Astrocyte (in vitro differentiated cells and primary cell): ENCODE measurements around the gene MAG.

ENCODE experiments used
- EZH2 ChIP-seq: IDR thresholded peaks from 2 replicates; pipeline ENCODE4 v1.6.1; 2012; ENCODE audit warnings: mild to moderate bottlenecking, low read length, inconsistent platforms; ENCODE audit not compliant: insufficient read depth
- TF ChIP-seq, protein P1 (sequence below): IDR thresholded peaks from 2 replicates; pipeline ENCODE4 v1.5.1; 2011; ENCODE audit warnings: low read depth, mild to moderate bottlenecking, inconsistent platforms, low read length, moderate library complexity; ENCODE audit not compliant: insufficient read depth

DNA sequence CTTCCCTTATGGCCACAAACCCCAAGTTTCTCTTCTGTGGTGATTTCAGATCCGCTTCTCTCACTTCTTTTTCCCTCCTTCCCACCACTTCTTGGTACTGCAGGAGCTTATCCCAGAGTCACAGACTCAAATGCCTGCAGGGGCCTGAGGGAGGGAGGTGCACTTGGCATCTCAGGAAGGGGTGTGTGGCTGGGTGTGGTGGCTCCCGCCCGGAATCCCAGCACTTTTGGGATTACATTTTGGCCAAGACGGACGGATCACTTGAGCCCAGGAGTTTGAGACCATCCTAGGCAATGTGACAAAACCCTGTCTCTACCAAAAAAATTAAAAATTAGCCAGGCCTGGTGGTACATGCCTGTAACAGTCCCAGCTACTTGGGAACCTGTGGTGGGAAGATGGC is 17.6 kb upstream of the MAG start:
- TF ChIP-seq EZH2, result no peak
- TF ChIP-seq, protein P1, sequence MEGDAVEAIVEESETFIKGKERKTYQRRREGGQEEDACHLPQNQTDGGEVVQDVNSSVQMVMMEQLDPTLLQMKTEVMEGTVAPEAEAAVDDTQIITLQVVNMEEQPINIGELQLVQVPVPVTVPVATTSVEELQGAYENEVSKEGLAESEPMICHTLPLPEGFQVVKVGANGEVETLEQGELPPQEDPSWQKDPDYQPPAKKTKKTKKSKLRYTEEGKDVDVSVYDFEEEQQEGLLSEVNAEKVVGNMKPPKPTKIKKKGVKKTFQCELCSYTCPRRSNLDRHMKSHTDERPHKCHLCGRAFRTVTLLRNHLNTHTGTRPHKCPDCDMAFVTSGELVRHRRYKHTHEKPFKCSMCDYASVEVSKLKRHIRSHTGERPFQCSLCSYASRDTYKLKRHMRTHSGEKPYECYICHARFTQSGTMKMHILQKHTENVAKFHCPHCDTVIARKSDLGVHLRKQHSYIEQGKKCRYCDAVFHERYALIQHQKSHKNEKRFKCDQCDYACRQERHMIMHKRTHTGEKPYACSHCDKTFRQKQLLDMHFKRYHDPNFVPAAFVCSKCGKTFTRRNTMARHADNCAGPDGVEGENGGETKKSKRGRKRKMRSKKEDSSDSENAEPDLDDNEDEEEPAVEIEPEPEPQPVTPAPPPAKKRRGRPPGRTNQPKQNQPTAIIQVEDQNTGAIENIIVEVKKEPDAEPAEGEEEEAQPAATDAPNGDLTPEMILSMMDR, result no peak
